Epithelial cell of prostate (primary cell): Measurements from ENCODE around the gene ZHX3.
"Not testable (repeated sequence)": the region's sequence is repeated elsewhere in the genome, so short reads cannot be mapped to it uniquely, and the experiment has no call there.

Experiments used
- DNase-seq: peaks from one replicate; pipeline ENCODE4 v3.0.0-alpha.2; 2011; ENCODE audit warnings: low read depth, low spot score
- H3K27ac ChIP-seq: fragments of 450-650 bp; 2 replicates; pipeline ENCODE4 v1.5.1; 2017; ENCODE audit warnings: mild to moderate bottlenecking

The ZHX3 gene

DNA sequence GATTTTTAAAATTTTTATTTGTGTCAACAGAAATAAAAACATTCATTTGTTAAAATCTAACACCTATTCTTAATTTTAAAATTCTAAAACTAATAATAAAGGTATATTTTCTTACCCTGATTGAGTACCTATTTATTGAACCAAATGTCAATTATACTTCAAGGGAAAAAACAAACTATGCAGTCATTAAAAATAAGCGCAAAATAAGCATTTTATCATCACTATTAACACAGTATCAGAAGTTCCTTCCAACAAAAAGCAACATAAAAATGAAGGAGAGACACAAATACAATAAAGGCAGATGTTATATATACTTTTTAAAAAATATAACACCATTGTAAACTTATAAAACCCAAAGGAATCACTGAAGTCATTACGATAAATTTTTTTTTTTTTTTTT, 52.7 kb downstream of the ZHX3 start:
- H3K27ac ChIP-seq = no peak overlapping the region
- DNase-seq = no peak

DNA sequence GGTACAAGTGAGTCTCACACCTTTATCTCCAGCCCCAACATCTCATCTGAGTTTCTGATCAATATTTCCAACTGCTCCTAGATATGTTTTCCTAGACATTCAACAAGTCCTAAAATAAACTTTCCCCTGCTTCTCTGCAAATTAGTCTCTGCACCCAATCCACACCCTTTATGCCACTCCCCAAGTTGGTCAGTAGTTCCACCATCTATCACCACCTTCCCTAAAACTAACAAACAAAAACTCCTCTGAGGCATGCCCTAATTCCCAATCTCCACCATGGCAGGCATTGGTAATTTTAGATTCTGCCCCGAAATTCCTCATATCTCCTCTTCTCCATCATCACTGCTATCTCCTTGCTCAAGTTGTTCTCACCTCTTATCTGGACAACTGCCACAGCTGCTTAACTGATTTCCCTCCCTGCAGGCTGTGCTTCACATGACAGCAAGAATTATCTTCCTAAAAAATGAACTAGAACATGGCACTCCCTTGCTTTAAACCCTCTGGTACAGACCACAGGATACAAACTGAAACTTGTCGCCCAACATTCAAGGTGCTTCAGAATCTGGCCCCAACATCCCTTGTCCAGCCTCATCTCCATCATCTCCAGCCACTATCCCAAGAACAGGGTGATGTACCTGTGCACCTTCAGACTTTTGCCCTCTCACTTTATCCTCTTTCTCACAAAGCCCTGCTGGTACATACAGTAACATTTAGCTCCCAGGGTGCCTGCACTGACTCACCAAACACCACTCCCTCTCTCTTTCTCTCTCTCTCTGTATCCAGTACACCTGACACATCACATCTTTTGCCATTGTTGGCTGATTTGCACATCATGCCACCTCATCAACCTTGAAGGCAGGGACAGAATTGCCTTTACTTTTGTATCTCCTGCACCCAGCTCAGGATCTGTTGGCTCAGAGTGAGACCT, 55.5 kb downstream of the ZHX3 start:
- H3K27ac ChIP-seq = no peak overlapping the region
- DNase-seq = peak; percentile 64

DNA sequence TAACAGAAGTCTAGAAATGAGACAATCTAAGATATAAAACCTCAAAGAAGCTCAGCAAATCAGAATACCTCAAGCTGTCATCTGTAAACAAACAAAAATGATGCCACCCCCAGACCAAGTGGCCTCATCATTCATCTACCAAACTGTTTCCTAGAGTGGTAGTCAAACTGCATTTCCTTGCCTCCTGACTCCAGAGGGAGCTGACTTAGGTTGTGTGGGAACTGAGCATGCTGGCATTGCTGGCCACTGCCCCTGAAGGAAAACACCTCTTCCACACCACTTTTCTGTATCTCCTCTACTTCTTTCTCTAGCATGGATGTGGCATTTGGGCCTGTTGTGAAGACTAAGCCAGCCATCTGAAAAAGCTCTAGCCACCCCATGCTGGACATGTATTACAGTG, 56.3 kb downstream of the ZHX3 start:
- DNase-seq = no peak
- H3K27ac ChIP-seq = no peak overlapping the region

DNA sequence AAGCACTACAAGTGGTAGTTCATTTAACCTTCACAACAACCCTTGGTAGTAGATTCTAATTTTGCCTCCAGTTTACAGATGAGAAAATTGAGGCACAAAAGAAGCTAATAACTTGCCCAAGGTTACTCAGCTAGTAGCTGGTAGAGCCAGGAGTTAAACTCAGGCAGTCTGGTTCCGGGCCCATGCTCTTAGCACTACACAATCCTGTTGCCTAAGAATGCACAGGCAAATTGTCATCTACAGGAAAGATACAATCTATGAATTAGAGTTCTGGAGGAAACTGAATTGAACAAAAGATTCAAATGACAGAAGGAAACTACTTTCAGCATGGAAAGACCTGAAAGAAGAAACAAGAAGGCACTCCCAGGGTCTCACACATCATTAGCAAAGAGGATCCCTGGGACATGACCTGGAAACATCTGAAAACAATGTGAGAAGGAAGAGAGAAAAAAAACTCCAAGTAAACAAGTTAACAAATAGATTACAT, 56.8 kb downstream of the ZHX3 start:
- DNase-seq = no peak
- no peak overlapping the region for H3K27ac ChIP-seq

DNA sequence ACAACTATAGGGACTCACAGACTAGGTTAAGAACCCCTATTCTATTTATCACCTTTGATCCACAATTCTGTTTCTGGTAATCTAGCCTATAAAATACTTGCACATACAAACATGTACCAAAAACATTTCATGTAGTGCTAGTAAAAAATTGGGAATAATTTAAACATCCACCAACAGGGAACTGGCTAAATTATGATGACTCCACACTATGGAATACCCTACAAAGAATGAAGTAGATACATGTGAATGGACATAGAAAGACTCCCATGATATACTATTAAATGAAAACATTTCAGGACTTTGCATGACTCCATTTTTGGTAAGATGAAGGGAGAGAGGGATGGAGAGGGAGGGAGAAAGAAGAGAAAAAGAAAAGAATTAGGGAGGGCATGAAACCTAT, 58.2 kb downstream of the ZHX3 start:
- no peak for DNase-seq
- H3K27ac ChIP-seq = no peak overlapping the region

DNA sequence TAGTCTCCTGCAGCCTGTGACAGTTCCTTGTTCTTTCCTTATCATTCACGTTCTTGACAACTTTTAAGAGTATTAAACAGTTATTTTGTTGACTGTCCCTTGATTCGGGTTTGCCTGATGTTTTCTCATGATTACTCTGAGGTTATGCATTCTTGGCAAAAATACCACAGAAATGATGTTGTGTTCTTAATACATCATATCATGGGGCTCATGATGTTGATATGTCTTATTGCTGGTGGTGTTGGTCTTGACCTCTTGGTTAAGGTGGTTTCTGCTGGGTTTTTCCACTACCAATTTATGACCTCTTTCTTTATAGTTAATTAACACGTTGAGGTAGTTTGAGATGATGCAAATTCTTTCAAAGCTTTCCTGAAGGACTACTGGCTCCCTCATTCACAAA, 59.1 kb downstream of the ZHX3 start:
- H3K27ac ChIP-seq = no peak overlapping the region
- DNase-seq = no peak

DNA sequence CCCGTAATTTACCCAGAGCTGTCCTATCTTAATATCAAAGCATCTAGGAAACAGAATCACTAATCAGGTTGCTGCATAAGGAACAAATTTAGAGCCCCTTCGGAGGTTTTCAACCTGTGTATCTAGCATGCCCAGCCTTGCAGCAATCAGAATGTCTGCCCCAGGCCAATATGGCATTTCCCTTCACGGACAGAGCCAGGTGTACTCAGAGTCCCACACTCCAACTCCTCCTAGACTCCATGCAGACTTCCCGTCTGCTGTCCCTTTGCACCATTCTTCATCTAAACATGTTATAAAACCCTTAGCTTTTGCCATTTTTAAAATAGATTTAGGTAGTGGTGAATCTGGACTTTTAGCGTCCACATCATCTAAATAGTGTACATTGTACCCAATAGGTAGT, 61.0 kb downstream of the ZHX3 start:
- H3K27ac ChIP-seq = no peak overlapping the region
- no peak for DNase-seq

DNA sequence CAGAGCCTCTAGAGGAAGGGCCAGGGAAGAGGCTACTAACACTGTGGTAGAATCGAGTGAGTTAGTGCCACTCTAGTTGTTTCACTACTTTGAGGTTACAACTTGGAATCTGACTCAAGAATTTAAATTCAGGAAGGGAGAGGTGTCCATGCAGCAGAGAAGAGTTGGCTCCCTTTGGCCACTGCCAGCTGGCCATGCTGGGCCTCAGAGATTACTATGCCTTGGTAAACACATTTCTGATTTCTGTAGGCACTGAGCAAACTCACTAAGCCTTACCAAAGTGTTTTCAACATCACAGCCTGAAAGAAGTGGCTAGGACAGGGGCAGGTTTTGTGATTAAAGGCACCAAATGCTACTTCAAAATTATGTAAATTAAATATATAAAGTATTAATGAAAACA, 61.9 kb downstream of the ZHX3 start:
- H3K27ac ChIP-seq = no peak overlapping the region
- DNase-seq = no peak

DNA sequence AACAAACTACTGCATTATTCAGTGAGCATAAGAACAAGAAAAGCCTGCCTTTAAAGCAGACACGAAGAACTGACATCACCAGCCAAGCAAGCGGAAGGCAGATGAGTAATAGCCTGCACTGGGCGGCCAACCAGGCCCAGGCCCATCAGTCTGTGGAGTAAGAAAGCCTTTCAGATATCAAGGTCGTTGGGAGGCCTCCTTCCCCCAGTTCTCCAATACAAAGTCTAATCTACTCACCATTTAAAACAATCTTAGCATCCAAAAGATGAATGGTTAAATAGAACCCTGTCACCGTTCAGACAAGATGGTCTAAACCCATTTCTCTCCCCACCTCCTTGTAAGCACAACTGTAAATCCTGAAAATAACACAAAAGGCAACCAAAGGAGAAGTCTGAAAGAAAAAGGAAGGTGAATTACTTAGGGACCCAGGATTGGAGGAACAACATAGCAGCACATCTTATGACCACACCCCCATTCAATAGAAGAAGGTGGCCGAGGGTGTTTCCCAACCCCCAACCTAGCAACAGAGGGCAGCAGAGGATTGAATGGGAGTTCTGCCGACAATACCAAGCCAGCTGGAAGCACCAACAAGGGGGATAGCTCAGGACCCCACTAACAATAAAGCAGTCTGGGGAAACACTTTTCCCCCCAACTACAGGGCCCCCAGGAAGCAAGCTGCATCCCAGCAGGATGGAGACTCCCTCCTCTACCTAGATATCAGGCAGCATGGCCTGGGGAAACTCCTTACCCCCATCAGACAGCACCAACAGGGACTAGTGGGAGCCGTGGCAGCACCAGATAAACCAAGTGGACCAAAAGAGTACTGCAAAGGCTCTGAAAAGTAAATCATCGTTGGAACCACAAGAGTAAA, 67.9 kb downstream of the ZHX3 start:
- H3K27ac ChIP-seq = peak overlapping the region; percentile 86
- DNase-seq = peak; percentile 43

DNA sequence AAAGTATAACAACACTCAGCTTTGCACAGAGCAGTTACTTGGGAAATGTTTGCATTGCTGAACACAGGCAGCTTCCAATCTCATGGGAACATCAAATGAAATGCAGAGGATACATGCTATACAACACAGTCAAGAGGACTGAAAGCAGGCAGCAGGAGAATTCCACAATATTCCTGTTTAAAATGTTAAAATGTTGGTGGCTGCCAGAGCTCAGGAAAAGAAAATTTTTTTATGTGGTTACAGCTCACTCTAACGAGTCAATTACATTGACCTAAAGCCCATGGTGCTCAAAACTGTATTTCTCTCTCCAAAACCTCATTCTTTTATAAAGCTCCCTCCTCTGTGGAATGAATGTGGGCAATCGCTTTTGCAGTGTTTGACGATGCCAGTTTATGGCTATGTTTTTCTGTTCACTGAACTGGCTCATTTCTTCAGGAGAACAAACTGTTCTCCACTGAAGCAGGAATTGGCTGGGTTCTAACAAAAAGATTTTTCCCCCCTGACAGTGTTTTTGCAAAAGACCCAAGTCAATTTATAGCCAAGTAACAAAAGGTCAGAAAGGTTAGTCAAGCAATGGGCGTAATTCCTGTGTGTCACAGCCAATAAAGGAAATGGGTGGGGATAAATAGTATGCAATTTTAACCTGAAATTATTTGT, 69.0 kb downstream of the ZHX3 start:
- DNase-seq = no peak
- H3K27ac ChIP-seq = peak overlapping the region; percentile 86

DNA sequence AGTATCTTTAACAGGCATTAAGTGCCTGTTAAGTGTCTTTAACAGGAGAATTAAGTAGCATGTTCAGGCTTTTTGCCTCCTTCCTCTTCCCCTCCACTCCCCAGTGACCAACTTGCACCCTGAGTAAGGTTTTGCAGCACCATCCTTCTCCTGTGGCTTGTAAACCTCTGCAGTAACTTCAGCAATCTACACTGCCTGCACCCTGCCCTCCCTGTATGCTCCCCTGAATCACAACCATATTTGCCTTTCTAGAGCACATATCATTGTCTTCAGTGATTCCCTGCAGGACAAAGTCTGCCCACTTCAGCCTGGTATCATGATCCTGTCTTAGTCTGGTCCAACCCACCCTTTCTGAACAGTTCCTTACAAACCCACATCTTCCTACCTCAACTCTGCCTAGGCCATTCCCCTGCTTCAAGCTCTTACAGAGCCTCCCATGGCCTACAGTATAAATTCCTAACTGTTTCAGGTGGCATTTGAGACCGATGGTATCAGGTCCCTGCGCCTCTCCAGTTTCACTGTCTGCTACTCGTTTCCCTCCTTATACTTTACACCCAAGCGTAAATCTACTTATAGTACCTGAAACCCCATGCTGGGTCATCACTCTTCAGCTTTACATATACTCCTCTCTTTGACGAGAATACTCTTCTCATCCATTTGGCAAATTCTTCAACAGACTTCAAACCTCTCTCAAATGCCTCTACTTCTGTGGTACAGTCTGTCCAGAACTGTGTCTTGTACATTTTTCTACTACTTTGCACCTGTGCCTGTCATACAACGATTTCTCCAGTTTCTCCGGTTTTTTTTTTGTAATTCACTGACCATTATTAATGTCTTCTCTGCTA, 69.8 kb downstream of the ZHX3 start:
- no peak for DNase-seq
- H3K27ac ChIP-seq = peak overlapping the region; percentile 86

DNA sequence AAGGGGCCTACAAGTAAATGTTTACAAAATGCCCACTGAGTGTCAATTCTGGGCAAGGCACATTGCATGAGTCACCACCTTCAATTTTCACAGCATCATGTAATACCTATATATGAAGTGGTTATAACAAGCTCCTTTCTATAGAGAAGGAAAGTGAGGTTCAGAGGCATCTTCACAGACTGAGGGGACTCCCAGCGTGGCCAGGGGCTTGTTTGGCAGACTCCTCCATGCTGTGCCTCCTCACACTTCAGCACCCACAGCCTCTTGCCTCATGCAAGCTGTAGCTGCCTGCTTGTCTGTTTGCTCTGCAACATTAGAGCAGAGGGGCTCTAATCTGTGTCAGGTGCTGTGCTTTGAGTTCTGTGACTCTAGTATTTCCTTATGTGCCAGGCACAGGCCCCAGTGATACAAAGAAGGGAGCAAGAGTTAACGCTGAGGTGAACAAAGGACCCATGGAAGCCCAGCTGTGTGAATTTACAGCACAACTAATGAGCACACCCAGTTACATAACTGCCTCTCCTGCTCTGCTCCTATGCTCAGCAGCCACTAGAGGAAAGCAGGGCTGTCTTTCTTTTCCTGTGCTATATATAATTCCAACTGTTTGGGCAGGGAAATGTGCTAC, 72.3 kb downstream of the ZHX3 start:
- DNase-seq = no peak
- no peak overlapping the region for H3K27ac ChIP-seq

DNA sequence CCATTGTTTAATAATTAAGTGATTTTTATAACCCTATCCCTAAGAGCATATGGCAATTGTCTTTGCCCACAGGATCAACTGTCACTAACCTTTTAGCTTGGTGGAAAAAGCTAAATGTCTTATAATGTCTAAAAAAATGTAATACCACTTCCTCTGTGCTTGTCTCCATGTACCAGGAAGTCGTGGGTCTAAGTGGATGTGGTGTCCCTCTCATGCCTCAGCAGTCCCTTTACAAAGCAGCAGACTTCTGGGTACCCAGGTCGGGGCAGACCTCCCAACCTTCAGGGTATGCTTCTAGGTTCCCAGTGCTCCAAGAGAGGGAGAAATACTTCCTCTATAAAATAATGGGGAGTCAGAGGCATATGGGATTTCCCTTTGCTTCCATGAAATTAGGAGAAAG, 74.7 kb downstream of the ZHX3 start:
- H3K27ac ChIP-seq = no peak overlapping the region
- no peak for DNase-seq

DNA sequence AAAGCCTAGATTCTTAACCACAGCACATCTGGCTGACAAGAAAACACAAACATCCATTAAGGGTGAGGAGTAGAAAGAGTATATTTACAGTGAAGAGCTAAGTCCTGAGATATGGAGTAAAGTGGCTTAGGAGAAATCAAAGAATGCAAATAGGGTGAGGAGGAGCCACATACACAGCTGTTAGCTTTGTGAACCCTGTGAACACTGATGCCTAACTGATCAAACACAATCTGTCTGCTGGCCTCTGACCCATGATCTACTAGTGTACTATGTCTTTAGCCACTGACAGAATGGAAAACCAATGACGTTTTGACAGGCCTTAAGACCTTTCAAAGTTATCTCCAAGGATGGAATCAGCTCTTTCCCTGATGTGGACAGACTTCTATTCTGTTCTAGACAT, 75.2 kb downstream of the ZHX3 start:
- H3K27ac ChIP-seq = no peak overlapping the region
- DNase-seq = no peak

DNA sequence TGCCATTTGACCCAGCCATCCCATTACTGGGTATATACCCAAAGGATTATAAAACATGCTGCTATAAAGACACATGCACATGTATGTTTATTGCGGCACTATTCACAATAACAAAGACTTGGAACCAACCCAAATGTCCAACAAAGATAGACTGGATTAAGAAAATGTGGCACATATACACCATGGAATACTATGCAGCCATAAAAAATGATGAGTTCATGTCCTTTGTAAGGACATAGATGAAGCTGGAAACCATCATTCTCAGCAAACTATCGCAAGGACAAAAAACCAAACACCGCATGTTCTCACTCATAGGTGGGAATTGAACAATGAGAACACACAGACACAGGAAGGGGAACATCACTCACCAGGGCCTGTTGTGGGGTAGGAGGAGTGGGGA, 80.3 kb downstream of the ZHX3 start:
- H3K27ac ChIP-seq, DNase-seq: not testable (repeated sequence)

DNA sequence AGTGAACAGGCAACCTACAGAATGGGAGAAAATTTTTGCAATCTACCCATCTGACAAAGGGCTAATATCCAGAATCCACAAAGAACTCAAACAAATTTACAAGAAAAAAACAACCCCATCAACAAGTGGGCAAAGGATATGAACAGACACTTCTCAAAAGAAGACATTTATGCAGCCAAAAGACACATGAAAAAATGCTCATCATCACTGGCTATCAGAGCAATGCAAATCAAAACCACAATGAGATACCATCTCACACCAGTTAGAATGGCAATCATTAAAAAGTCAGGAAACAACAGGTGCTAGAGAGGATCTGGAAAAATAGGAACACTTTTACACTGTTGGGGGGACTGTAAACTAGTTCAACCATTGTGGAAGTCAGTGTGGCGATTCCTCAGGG, 80.7 kb downstream of the ZHX3 start:
- not testable (repeated sequence) for DNase-seq

DNA sequence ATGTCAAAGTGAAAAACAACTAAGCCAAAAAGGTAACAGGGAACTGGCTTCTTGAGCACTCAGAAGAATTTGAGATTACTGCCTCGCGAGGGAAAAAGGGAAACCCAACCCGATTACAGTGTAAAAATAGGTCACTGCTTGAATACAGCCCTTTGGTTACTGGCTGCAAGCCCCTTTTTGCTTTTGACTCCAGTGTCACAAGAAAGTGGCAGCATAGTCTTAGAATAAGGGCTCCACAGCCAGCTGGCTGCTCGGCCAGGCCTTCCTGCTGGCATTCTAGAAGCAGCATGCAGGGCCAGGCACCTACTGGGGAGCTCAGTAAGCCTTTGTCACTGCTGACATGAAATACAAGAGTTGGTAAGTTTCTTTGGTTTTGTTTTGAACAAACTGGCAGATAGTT, 83.0 kb downstream of the ZHX3 start:
- H3K27ac ChIP-seq = peak overlapping the region; percentile 83

More for the DNA sequence above, 80.7 kb downstream of the ZHX3 start:
- not testable (repeated sequence) for H3K27ac ChIP-seq

DNA sequence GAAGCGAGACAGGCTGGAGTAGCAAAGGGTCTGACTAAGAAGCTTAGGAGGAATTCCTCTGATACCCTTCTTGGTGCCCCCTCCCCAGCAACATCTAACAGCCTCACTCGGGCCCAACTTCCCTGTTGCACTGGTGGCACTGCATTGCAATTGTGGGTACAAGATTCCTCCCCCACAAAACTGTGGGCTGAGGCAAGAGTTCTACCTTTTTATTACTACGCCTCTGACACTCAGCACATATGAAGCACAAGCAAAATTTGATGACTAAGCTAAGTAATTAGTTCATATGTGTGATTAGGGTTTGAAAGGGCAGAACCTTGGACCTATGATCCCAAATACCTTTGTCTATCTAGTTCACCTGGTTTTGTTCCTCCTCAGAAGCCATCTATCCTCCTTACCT, 83.5 kb downstream of the ZHX3 start:
- peak overlapping the region; percentile 83 for H3K27ac ChIP-seq
- DNase-seq = no peak

More for the DNA sequence above, 83.0 kb downstream of the ZHX3 start:
- no peak for DNase-seq
